Hepatocyte (in vitro differentiated cells): ENCODE results near the gene MAPKBP1.

Source experiments
- CTCF ChIP-seq: fragments of 200-600 bp; sonication (generic); IDR thresholded peaks from 2 replicates; pipeline ENCODE4 v1.5.1; 2016; ENCODE audit warnings: antibody characterized with exemption, mild to moderate bottlenecking; ENCODE audit not compliant: poor library complexity
- EZH2 ChIP-seq: fragments of 200-600 bp; sonication (generic); IDR thresholded peaks from 2 replicates; pipeline ENCODE4 v1.6.1; 2016; ENCODE audit warnings: antibody characterized with exemption, mild to moderate bottlenecking, borderline replicate concordance
- EZH2phosphoT487 ChIP-seq: fragments of 200-600 bp; sonication (generic); IDR thresholded peaks from one replicate; pipeline ENCODE4 v1.6.1; 2018; ENCODE audit warnings: antibody characterized with exemption, mild to moderate bottlenecking, low read depth, moderate library complexity; ENCODE audit not compliant: unreplicated experiment, severe bottlenecking

GRCh38 chr15:41746802-41747201 lies 27.5 kb upstream of the MAPKBP1 start:
- TF ChIP-seq CTCF (no peak), EZH2 (no peak), EZH2phosphoT487 (no peak)
